GM12878 (cell line): ENCODE data around the gene TSEN34. TPM values are rescaled to one million over a fixed set of nuclear protein-coding genes. Genes with fewer than 3 reads are reported as not detected.

ENCODE experiments used
- ATAC-seq: fragments of 200-7000 bp; cut with Tn5 transposase; 3 replicates; pipeline ENCODE4 v1.9.1; 2020; ENCODE audit warnings: mild to moderate bottlenecking, moderate library complexity
- BruUV-seq: library from RNA; stranded (reverse); fragments of 400-500 nt; replicated peaks from 2 replicates; lab custom pipeline; 2021; lab: Mats Ljungman, UMichigan
- CTCF ChIA-PET: fragments of 300-600 bp; sonication (Branson Sonifier 250); formaldehyde crosslinking; extraction: SDS; loops from one replicate; lab custom pipeline; 2021; ENCODE audit warnings: inconsistent platforms; lab: Yijun Ruan, JAX
- POLR2A ChIA-PET: fragments of 350-600 bp; formaldehyde crosslinking; extraction: SDS; loops from one replicate; lab custom pipeline; 2021; ENCODE audit warnings: inconsistent platforms; lab: Charles Lee
- RAD21 ChIA-PET: fragments of 300-600 bp; sonication (Branson Sonifier 250); formaldehyde crosslinking; loops from one replicate; lab custom pipeline; 2023; ENCODE audit warnings: antibody characterized with exemption; ENCODE audit not compliant: unreplicated experiment; lab: Charles Lee
- SMC1A ChIA-PET: fragments of 300-600 bp; sonication (Branson Sonifier 250); formaldehyde crosslinking; loops from one replicate; lab custom pipeline; 2023; ENCODE audit not compliant: unreplicated experiment, uncharacterized antibody; lab: Charles Lee
- DNase-seq: peaks from one replicate; pipeline ENCODE4 v3.0.0-alpha.2; 2011; ENCODE audit warnings: low read depth, low spot score
- FAIRE-seq: peaks from 3 replicates; lab custom pipeline; 2011; peaks lifted over from hg19 to GRCh38; lab: Jason Lieb, UNC
- H2AFZ ChIP-seq: 2 replicates; pipeline ENCODE4 v1.6.0; 2011; ENCODE audit warnings: low read depth, low read length, control low read depth; ENCODE audit not compliant: control insufficient read depth
- H3K27ac ChIP-seq: 2 replicates; pipeline ENCODE4 v1.5.1; 2011; ENCODE audit warnings: control low read depth; ENCODE audit not compliant: control insufficient read depth, insufficient read depth
- H3K27me3 ChIP-seq, 2 experiments: replicated peaks in 1 of 2; 2 replicates each; pipeline versions ENCODE4 v1.6.0 to v1.6.1; 2011; ENCODE audit warnings: low read length in 1 of 2; ENCODE audit not compliant: control insufficient read depth in 2 of 2, insufficient read depth in 2 of 2
- H3K36me3 ChIP-seq, 2 experiments: 2 replicates each; pipeline ENCODE4 v1.5.1; 2011; ENCODE audit warnings: low read length in 1 of 2; ENCODE audit not compliant: control insufficient read depth in 2 of 2, insufficient read depth in 2 of 2
- H3K4me1 ChIP-seq: 2 replicates; pipeline ENCODE4 v1.6.1; 2011; ENCODE audit warnings: mild to moderate bottlenecking, low read length, moderate library complexity, mixed read lengths; ENCODE audit not compliant: control insufficient read depth, insufficient read depth
- H3K4me2 ChIP-seq: 2 replicates; pipeline ENCODE4 v1.6.0; 2011; ENCODE audit warnings: control low read depth; ENCODE audit not compliant: control insufficient read depth, insufficient read depth
- H3K4me3 ChIP-seq: fragments of 200-600 bp; sonication (generic); 2 replicates; pipeline ENCODE4 v1.5.1; 2016
- H3K79me2 ChIP-seq: 2 replicates; pipeline ENCODE4 v1.6.0; 2011; ENCODE audit warnings: low read length; ENCODE audit not compliant: control insufficient read depth, insufficient read depth
- H3K9ac ChIP-seq: 2 replicates; pipeline ENCODE4 v1.8.0; 2011; ENCODE audit warnings: low read length, control low read depth, mixed read lengths; ENCODE audit not compliant: control insufficient read depth, insufficient read depth
- H3K9me3 ChIP-seq: replicated peaks from 3 replicates; pipeline ENCODE4 v1.5.1; 2011; ENCODE audit warnings: mild to moderate bottlenecking, low read length; ENCODE audit not compliant: control insufficient read depth, insufficient read depth
- H4K20me1 ChIP-seq: 2 replicates; pipeline ENCODE4 v1.6.0; 2011; ENCODE audit not compliant: control insufficient read depth, insufficient read depth
- BACH1 ChIP-seq: fragments of 450-650 bp; IDR thresholded peaks from 2 replicates; pipeline ENCODE4 v1.6.1; 2017; ENCODE audit warnings: mild to moderate bottlenecking, borderline replicate concordance
- CHD2 ChIP-seq: IDR thresholded peaks from 2 replicates; pipeline ENCODE4 v1.6.1; 2011; ENCODE audit warnings: low read depth, low read length, improper control_type of control experiment, borderline replicate concordance
- EZH2 ChIP-seq: IDR thresholded peaks from 2 replicates; pipeline ENCODE4 v1.6.1; 2012; ENCODE audit warnings: low read depth, mild to moderate bottlenecking, control low read depth, inconsistent platforms, low read length, borderline replicate concordance; ENCODE audit not compliant: control insufficient read depth
- HCFC1 ChIP-seq: fragments of 150-350 bp; IDR thresholded peaks from 2 replicates; pipeline ENCODE4 v1.6.1; 2014; ENCODE audit warnings: low read length
- KLF5 ChIP-seq: fragments of 450-650 bp; IDR thresholded peaks from 2 replicates; pipeline ENCODE4 v1.6.1; 2014; ENCODE audit warnings: mild to moderate bottlenecking; ENCODE audit not compliant: partially characterized antibody
- PAX8 ChIP-seq: fragments of 450-650 bp; IDR thresholded peaks from 2 replicates; pipeline ENCODE4 v1.6.1; 2017; ENCODE audit warnings: mild to moderate bottlenecking, moderate library complexity
- RAD51 ChIP-seq: fragments of 450-650 bp; IDR thresholded peaks from 2 replicates; pipeline ENCODE4 v1.6.1; 2016; ENCODE audit warnings: moderate library complexity, mild to moderate bottlenecking, inconsistent platforms
- SPI1 ChIP-seq: IDR thresholded peaks from 2 replicates; pipeline ENCODE4 v1.6.1; 2011; ENCODE audit warnings: low read depth, mild to moderate bottlenecking, low read length, moderate library complexity, borderline replicate concordance; ENCODE audit not compliant: insufficient read depth
- TBL1XR1 ChIP-seq: IDR thresholded peaks from 2 replicates; pipeline ENCODE4 v1.6.1; 2012; ENCODE audit warnings: low read depth, low read length, improper control_type of control experiment
- ZSCAN29 ChIP-seq: fragments of 450-650 bp; IDR thresholded peaks from 2 replicates; pipeline ENCODE4 v1.6.1; 2017; ENCODE audit warnings: mild to moderate bottlenecking, moderate library complexity
- WGBS: methylation state at CpG from one replicate; pipeline ENCODE4 v1.1.6; 2016; ENCODE audit warnings: low lambda C conversion rate; ENCODE audit not compliant: insufficient replicate concordance, insufficient coverage; ENCODE audit errors: missing lambda C conversion rate; 5-methylcytosine and 5-hydroxymethylcytosine counted together
- in situ Hi-C: fragments of 300-500 bp; cut with MboI; formaldehyde crosslinking; loops from 9 replicates; pipeline ENCODE4 v1.14.3; 2018; ENCODE audit warnings: mixed read lengths
- intact Hi-C: fragments of 100-400 bp; cut with micrococcal nuclease; formaldehyde crosslinking; loops from one replicate; pipeline ENCODE4 v1.14.2; 2022; ENCODE audit not compliant: unreplicated experiment
- polyA plus RNA-seq, 11 experiments: library from polyadenylated mRNA; depleted of rRNA in 4 of 11; unstranded in 6 of 11; stranded (reverse) in 5 of 11; fragments of >200 nt; fragmentation: Nextera tagmentation in 4 of 11; fragmentation: Illumina TruSeq in 1 of 11; extraction: Ambion mirVana in 4 of 11; extraction: Trizol in 1 of 11; gene quantifications; 1 replicate in 1 of 11; 2 replicates in 10 of 11; pipeline versions ENCODE4 v1.2.1 to v1.2.3, GENCODE V29; 2011 to 2016; ENCODE audit warnings: inconsistent platforms in 2 of 11, missing spikeins in 2 of 11, low read depth in 1 of 11
- total RNA-seq, 4 experiments: library from RNA; depleted of rRNA in 3 of 4; stranded (reverse); fragments of >200 nt in 3 of 4; fragmentation: Illumina TruSeq in 1 of 4; extraction: Trizol in 1 of 4; gene quantifications; 2 replicates each; pipeline versions ENCODE4 v1.2.1 to v1.2.3, GENCODE V29; 2013 to 2021
- TF ChIP-seq, protein P1 (sequence below): fragments of 450-650 bp; formaldehyde crosslinking; IDR thresholded peaks from 2 replicates; pipeline ENCODE4 v1.5.0; 2022; ENCODE audit warnings: mild to moderate bottlenecking, missing genetic modification characterization

The TSEN34 gene
- total and polyA plus RNA-seq, 10 of the 15 experiments (the other 5 are each of a cell fraction or from before 2014, with no cell fraction given) = 1.0 to 35.9 (median 16.8) TPM

DNA sequence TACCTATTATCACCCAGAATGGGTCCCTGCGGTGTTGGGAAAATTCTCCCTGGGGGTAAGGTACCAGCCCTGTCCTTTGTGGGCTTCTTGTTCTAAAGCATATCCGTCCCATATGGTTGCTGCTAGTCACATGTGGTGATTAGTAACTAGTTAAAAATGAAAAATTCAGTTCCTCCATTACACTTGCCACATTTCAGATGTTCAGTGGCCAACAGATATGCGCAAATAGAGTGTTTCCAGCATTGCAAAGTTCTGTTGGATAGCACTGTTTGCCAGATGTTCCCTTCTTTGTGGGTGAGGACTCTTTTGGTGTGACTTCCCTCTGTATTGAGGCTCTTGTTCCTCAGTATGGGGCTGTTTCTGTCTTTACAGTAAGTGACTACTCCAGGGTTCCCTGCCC lies 49.8 kb upstream of the TSEN34 start:
- H3K4me2 ChIP-seq = no peak overlapping the region
- H2AFZ ChIP-seq = no peak overlapping the region
- H3K4me3 ChIP-seq = no peak overlapping the region
- no peaks in the 10 kb centered on the region for H3K27me3 ChIP-seq
- no TSS peak for BruUV-seq
- DNase-seq (no peak), FAIRE-seq (no peak), ATAC-seq (no peak)
- H3K36me3 ChIP-seq = peaks cover 28 to 30% of the 10 kb centered on the region in 2 experiments; a peak in 3 of 4 replicates
- ChIA-PET CTCF (no interaction called here), RAD21 (no interaction called here), SMC1A (no interaction called here), POLR2A (no interaction called here)
- H3K79me2 ChIP-seq = peaks cover 40% of the 10 kb centered on the region
- in situ Hi-C loops = loop anchor here (25.0 kb wide), 1 partner anchor 1521 kb away; the partner anchor contains the start of gene U2AF2
- H3K9ac ChIP-seq = no peak overlapping the region
- TF ChIP-seq HCFC1 = no peak
- H3K9me3 ChIP-seq = no peaks in the 10 kb centered on the region
- H4K20me1 ChIP-seq = peaks cover 12% of the 10 kb centered on the region
- H3K27ac ChIP-seq = no peak overlapping the region
- WGBS = 96% methylated on average over 3 of the region's 3 CpGs
- intact Hi-C loops = no loop called here
- peaks cover 13% of the 10 kb centered on the region for H3K4me1 ChIP-seq

DNA sequence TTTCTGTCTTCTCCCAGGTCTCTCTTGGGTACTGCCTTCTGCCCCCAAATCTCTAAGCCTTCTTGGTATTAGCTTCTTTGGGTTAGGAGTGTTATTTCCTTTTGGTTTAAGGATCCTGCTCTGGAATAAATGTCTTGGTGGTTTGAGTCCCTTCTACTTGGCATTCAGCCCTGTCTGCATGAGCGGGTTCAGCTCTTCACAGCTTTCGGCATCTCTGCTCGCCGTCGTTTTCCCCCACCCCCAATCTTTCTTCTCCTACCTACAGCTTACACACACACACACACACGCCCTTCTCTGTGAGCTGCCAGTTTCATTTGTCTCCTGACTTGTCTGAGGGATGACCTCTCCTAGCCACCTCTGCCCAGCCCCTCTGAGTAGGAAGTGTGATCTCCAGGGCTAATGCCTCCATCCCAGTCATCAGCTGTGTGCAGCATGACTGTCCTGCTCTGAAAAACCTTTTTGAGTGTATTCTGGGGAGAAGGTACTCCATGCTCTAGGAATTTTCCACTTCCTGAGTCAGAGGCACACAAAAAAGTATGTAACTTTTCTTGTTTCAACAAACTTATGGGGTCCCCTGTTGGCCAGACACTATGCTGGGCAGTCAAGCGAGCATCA lies 48.8 kb upstream of the TSEN34 start:
- in situ Hi-C loops (loop anchor here (25.0 kb wide), 1 partner anchor 1520 kb away; the partner anchor contains the start of gene U2AF2), intact Hi-C loops (no loop called here)
- H3K9me3 ChIP-seq = no peaks in the 10 kb centered on the region
- no peak for TF ChIP-seq ZSCAN29
- no peak for TF ChIP-seq KLF5
- no peak for TF ChIP-seq PAX8
- TF ChIP-seq HCFC1 = no peak
- TF ChIP-seq CHD2 = no peak
- TF ChIP-seq EZH2 = no peak
- no peak for TF ChIP-seq RAD51
- TF ChIP-seq SPI1 = no peak
- no peak for TF ChIP-seq BACH1
- TF ChIP-seq, protein P1, sequence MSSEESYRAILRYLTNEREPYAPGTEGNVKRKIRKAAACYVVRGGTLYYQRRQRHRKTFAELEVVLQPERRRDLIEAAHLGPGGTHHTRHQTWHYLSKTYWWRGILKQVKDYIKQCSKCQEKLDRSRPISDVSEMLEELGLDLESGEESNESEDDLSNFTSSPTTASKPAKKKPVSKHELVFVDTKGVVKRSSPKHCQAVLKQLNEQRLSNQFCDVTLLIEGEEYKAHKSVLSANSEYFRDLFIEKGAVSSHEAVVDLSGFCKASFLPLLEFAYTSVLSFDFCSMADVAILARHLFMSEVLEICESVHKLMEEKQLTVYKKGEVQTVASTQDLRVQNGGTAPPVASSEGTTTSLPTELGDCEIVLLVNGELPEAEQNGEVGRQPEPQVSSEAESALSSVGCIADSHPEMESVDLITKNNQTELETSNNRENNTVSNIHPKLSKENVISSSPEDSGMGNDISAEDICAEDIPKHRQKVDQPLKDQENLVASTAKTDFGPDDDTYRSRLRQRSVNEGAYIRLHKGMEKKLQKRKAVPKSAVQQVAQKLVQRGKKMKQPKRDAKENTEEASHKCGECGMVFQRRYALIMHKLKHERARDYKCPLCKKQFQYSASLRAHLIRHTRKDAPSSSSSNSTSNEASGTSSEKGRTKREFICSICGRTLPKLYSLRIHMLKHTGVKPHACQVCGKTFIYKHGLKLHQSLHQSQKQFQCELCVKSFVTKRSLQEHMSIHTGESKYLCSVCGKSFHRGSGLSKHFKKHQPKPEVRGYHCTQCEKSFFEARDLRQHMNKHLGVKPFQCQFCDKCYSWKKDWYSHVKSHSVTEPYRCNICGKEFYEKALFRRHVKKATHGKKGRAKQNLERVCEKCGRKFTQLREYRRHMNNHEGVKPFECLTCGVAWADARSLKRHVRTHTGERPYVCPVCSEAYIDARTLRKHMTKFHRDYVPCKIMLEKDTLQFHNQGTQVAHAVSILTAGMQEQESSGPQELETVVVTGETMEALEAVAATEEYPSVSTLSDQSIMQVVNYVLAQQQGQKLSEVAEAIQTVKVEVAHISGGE = no peak
- TF ChIP-seq TBL1XR1 = no peak
- WGBS = 88% methylated on average over 7 of the region's 7 CpGs
- no peak overlapping the region for H2AFZ ChIP-seq
- POLR2A ChIA-PET = no interaction called here
- no peak overlapping the region for H3K4me2 ChIP-seq
- BruUV-seq = TSS peak; percentile 33
- FAIRE-seq (no peak), ATAC-seq (no peak), DNase-seq (no peak)
- H3K36me3 ChIP-seq = peaks cover 36% of the 10 kb centered on the region in 2 experiments; a peak in 3 of 4 replicates
- peaks cover 11% of the 10 kb centered on the region for H3K4me1 ChIP-seq
- peaks cover 12% of the 10 kb centered on the region for H4K20me1 ChIP-seq
- H3K79me2 ChIP-seq = peaks cover 40% of the 10 kb centered on the region
- H3K4me3 ChIP-seq = no peak overlapping the region
- SMC1A ChIA-PET = no interaction called here
- no peak overlapping the region for H3K27ac ChIP-seq
- RAD21 ChIA-PET = no interaction called here
- H3K9ac ChIP-seq = no peak overlapping the region
- CTCF ChIA-PET = no interaction called here
- no peaks in the 10 kb centered on the region for H3K27me3 ChIP-seq
